Measurements from ENCODE around the gene KATNAL1.
A peak's percentile ranks its signal among the peaks of the same experiment; 100 is the strongest.

Gene KATNAL1

DNA sequence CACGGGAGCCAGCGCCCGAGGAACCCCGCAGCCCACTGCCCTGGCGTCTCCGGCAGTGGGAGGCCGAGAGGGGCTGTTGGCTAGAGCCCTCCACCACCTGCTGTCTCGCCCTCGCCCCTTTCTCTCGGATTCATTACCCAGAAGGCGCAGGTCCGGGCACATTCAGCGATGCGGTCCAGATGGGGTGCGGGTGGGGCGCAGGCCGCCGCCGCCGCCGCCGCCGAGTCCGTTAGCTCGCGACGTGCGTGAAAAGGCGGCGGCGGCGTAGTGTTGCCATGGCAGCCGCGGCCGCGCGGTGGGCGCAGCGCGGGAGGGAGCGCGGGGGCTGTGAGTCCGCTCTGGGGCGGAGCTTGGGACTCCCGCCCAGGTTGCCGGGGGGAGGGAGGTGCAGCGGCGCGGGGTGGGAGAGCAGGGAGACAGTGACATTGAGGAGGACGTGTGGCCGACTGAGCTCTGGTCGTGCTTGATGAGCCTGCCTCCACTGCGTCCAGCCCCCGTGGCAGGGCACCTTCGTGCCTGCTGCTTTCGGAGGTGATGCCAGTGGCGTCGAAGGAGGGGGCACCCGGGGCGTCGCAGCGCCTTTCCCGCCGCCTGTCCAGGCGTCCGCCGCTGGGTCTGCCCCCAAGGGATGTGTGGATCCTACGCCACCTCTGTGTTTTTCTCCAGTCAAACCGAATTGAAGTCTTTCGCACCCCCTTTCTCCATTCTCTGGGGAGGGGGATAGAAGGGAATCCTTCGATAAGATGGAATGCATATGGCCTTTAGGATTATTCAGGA is at the start of gene KATNAL1:
Gene KATNAL1, minus strand, starts transcription at position 358 of the 777 bp plus-strand sequence. CDS start 23,774 bp downstream, outside the sequence.
- DNase-seq: peak; percentile 72

- no peak for DNase-seq
These were observed 48.5 kb upstream of the KATNAL1 start for GRCh38 chr13:30355839-30356238.

DNA sequence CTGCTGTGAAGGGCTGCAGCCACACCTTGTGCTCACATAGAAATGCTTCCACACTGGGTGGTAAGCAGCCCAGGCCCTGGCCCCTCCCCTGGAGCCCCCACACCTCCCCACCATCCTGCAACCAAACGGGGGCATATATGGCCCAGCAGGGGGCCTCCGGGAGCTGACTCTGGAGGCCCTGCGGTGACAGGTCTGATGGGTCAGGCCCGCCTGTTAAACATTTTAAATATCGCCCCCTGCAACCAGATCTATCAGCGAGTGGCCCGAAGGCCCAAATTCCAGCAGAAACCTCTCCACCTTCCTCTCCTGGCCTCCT is 48.0 kb upstream of the KATNAL1 start:
- DNase-seq: no peak

DNA sequence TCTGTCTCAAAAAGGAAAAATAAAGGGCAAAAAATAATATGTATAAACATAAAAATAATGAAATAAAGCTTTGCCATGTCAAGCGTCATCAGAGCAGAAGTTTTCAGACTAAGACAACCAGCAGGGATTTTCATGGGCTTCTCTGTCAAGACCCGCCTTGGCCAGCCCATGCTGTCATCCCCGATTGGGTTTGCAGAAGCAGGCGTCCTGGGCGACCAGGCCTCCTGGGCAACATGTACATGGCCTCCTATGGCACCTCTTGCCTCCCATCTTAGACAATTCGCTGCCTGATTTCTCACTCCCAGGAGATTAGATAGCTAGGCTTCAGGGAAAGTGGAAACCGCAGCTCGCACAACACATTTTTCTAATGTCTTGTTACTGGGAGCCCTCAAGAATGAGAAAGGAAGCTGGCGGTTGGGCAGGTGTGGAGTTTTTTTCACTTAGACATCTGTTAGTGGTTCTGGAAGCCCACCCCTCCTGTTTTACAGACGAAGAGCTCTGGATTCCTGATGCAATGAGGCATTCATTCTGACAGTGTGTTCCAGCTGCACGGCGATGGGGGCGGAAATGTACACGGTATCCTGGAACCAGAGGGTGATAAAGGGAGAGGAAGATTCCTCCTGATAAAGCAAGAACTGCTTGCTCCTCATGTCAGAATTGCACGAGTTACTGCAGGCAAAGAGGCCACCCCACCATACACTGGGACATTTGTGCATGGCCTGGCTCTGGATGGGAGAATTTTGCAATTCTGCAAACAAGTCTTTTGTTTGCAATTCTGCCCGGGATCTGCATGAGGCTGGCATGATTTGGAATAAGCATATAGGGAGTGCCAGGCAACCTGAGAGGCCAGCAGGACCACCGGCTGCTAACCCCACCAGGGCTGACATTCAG is 47.4 kb upstream of the KATNAL1 start:
- DNase-seq: no peak

DNA sequence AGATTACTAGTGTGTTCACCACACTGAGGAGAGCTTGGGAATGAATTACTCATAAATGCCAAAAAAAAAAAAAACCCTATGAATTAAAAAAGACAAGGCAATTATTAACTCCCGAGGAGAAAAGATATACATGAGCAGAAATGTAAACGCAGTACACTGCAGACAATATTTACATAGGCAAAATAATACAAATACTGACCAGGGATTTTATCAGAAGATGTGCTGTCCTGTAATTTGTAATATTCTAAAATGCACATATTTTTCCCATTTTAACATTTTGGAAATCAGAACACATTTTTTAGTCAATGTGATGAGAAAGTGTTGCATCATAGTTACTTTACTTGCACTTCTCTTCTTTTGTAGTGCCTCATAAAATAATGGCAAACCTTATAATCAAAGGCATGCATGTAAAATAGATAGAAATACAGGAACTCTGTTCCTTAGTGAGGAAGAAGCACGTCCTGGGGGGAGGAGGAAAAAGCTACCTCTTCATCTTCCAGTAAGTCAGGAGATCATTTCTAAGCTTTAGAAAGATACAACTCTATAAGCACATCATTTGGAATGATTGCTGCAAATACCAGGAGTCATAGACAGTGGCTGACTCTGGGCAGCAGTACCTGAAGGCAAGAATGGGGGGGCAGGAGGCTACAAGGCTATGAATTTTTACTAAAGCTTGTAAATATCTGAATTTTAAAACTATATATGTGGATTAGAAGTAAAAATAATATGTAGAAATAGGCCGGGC is 46.3 kb upstream of the KATNAL1 start:
- DNase-seq: no peak

GRCh38 chr13:30353060-30353459 is 45.7 kb upstream of the KATNAL1 start:
- DNase-seq: no peak

- no peak for DNase-seq
These were observed 44.8 kb upstream of the KATNAL1 start for GRCh38 chr13:30352121-30352520.

DNA sequence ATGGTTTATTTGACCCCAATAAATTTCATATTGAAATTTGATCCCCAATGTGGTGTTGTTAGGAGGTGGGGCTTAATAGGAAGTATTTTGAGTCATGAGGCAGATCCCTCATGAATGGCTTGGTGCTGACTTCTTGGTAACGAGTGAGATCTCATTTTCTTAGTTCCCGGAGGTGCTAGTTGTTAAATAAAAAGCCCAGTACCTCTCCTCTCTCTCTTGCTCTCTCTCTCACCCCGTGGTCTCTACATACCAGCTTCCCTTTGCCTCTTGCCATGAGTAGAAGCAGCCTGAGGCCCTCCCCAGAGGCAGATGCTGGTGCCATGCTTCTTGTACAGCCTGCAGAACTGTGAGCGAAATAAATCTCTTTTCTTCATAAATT is 39.4 kb upstream of the KATNAL1 start:
- no peak for DNase-seq

GRCh38 chr13:30346153-30346788 is 38.9 kb upstream of the KATNAL1 start:
- peak; percentile 41 for DNase-seq

DNA sequence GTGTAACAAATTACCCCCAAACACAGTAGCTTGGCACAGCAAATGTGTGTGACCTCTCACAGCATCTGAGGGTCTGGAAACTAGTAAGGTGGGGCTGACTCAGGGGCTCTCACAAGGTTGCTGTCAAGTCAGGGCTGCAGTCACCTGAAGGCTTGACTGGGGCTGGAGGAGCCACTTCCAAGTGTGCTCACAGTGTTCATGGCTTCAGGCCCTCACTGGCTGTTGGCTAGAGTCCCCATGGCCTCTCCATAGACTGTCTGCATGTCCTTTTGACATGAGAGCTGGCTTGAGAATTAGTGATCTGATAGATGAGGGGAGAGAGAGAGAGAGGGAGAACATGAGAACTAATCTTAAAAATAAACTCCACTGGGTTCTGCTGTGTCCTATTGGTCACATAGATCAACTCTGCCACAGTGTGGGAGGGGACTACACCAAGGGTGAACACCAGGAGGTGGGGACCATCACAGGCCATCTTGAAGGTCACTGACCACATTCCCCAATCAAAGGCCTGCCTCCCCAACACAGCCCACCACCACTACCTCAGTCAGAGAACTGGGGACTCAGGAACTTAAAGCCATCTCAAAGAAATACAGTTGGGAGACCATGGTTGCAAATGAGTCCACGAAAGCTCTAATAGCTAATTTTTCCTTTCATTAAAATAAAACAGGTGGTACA is 38.2 kb upstream of the KATNAL1 start:
- DNase-seq: no peak

GRCh38 chr13:30341815-30342570 is 34.6 kb upstream of the KATNAL1 start:
- no peak for DNase-seq

DNA sequence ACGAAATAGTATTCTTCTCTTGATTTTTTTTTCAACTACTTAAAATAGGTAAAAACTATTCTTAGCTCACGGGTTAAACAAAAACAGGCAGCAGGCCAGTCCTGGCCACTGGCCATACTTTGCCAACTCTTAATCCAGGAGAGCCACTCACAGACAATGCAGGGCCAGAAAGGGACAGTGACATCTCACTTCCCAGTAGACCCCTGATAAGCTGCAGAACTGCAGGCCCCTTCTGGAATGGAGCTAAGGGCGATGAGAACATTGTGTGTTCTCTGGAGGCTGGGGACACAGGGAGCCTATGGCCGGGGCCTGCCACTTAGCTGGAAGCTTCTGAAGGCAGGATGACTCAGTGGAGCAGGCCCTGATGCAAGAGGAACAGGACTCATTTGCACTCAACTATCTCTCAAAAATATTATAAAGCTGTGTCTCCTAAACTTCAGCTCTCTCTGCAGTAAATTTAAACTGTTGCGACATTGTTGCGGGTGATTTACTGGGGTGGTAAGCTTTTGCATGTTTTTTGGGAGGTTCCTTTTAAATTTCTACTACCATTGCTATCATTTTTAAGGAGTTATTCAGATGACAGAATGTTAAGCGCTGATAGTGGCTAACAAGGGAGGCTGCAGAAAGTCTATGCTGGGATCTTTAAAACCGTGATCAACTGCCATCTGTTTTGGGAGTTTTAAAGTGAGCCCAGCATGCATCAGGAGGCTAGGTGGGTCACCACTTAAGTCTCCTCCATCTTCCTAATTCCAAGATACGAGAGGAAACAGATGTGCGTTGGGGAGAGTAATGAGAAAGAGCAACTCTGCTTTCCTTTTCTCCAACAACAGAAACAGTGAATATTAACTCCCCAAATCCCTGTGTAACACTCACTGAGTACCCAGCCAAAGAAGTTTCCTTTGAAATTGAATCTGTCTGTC is 33.2 kb upstream of the KATNAL1 start:
- no peak for DNase-seq

DNA sequence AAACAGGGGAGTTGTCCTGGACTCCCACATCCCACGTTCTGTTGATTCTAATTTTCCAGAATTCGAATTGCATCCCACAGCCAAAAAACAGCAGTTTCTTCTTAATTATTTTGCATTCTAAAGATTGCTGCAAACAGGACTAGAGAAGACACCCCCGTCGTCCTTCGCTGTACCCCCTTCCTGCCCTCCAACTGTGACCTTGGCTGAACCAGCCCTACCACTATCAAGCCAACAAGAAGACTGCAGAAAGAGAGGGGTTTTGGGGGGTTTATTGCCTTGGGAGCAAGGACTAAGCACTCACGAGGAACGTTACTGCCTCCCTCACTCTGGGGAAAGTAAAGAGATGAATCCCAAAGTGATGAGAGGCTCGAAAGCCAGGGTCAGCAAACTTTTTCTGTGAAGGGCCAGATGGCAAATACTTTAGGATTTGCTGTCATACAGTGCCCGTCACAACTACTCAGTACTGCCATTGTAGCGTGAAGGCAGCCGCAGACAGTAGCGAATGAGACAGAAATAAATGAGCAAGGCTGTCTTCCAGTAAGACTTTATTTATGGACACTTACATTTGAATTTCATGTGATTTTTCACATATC is 32.5 kb upstream of the KATNAL1 start:
- no peak for DNase-seq

DNA sequence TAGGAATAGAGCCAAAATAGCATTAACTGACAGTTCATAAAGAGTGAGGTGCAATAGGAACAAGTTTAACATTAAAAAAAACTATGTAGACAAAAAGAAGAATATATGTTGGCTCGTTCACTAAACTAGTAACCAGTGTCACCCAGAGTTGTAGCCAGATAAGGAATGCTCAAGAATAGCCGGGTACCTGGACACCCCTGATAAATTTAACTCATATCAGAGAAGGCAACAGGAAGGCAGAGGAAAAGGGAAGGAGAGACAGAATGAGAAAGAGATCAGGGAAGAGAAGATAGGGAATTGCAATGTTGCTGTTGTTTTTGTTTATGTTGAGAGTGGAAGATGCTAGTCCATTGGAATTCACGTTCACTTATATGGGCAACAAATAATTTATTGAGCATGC is 31.6 kb upstream of the KATNAL1 start:
- DNase-seq: no peak

GRCh38 chr13:30338331-30338851 is 31.0 kb upstream of the KATNAL1 start:
- DNase-seq: no peak

GRCh38 chr13:30337061-30337610 is 29.8 kb upstream of the KATNAL1 start:
- no peak for DNase-seq

DNA sequence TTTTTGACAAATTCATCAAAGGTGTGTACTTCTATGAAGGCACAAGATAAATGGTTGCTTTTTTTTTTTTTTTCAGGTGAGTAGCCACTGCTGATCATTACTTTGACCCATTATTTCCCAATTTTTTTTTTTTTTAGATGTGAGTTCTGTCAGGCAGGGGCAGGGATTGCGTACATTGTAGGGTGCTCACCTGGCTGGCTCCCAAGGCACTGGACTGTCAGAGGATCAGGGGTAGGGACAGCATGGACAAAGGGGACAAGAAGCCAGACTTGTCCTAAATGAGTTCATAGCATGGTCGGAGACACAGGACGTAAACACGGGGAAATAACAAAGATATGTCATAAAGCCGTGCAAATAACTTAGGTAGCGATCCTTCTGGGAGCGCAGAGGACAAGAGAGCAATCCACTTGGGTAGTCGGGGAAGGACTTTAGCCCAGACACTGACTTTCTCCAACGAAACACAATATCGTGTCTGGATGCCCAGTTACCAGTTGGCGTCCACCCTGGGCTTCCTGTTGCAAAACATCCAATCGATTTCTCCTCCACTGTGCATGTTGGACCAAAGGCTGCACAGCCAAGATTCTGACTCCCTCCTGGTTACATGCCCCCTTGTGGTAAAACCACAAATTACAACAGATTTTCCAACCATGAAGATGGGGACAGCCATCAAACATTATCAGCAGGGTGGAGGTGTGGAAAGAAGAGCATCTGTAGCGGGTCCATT is 27.5 kb upstream of the KATNAL1 start:
- no peak for DNase-seq

GRCh38 chr13:30333616-30334015 is 26.3 kb upstream of the KATNAL1 start:
- DNase-seq: no peak

Measured in stimulated activated CD4-positive, alpha-beta T cell treated with anti-CD3 and anti-CD28 coated beads, Interleukin-4, amount 100 ng/mL, for 24 hours (primary cell).